ENCODE results near the gene MAN1A1.

- TF ChIP-seq CTCF (IDR thresholded peaks at IDR 0.05) (no peak), POLR2A (IDR thresholded peaks at IDR 0.05) (no peak)
Observed at GRCh38 chr6:119344306-119344705, 5.3 kb downstream of the MAN1A1 start.

All from esophagus squamous epithelium (tissue), 4 donors.